NCI-H1417 treated with DMSO at 0.1 percent for 48 hours (cell line): ENCODE data around the gene MVB12B.

Source experiments
- DNase-seq: peaks from one replicate; lab custom pipeline; 2025; lab: John Stamatoyannopoulos, UW

The MVB12B gene

DNA sequence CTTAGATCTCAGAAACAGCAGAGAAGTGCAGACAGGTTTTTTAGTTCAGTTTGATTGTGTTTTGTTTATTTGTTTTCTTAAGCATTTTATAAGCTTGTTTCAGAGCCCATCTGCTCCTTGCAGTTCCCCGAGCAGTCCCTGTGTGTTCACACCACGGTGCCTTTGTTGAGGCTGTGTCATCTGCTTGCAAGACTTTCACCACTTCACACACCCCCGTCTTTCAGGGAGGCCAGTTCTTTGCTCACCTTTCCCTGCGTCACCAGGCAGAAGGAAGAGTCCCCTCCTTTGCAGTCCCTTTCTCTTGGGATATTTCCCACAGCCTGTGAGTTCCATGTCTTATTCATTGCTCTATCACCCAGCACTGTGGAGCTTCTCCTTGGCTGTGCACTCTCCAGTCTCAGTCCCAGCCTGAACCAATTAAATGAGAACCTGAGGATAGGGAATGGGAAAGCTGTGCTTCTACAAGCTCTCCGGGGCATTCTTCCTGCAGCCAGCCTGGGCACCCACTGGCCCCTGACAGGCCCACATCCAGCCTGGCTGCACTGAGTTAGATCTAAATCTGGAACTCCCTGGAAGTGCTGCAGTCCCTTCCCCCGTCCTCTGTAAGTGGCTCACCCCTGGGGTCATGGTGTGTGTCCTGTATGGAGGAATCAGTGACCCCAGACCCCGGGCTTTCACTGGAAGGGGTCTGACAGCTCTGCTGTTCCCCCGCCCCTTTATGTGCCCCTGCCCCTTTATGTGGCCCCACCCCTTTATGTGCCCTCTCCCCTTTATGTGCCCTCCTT is 5.5 kb downstream of the MVB12B start:
- DNase-seq: no peak

DNA sequence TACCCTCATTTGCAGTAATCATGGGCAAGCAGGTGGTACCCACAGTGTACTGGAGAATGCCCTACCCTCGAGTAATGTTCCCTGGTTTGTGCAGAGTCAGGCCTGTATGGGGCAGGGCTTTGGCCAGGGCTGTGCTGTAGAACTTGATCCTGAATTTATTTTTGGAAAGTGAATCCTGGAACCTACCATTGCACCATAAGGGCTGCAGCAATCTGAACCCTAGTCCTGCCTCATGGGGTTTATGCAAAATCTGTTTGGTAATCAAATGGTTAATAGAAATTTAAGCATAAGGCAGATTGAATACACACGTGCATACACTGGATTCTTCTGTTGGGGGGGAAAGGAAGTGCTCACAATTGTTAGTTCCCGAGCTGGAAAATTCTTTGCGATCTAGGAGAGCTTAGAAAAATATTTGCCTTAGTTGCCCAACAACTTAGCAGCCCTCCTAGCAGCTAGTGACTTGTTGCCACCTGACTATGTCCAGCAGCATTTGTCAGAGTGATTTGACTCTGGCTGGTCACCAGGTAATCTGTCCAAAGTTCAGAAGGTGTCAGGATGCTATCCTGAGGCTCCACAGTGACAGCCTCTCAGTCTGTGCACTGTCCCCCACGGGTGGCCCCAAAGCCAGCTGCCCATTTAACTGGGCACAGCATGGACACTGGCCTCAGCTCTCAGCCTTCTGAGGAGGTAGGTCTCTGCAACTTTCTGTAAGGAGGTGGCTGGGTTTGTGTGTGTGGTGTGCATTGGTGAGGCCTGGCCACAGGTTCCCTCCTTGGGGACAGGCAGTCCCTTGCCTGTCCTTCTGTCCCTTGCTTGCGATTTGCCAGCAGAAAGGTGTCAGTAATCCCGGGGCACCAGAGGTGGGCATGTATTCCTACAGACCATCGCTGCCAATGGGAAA is 8.3 kb downstream of the MVB12B start:
- no peak for DNase-seq

DNA sequence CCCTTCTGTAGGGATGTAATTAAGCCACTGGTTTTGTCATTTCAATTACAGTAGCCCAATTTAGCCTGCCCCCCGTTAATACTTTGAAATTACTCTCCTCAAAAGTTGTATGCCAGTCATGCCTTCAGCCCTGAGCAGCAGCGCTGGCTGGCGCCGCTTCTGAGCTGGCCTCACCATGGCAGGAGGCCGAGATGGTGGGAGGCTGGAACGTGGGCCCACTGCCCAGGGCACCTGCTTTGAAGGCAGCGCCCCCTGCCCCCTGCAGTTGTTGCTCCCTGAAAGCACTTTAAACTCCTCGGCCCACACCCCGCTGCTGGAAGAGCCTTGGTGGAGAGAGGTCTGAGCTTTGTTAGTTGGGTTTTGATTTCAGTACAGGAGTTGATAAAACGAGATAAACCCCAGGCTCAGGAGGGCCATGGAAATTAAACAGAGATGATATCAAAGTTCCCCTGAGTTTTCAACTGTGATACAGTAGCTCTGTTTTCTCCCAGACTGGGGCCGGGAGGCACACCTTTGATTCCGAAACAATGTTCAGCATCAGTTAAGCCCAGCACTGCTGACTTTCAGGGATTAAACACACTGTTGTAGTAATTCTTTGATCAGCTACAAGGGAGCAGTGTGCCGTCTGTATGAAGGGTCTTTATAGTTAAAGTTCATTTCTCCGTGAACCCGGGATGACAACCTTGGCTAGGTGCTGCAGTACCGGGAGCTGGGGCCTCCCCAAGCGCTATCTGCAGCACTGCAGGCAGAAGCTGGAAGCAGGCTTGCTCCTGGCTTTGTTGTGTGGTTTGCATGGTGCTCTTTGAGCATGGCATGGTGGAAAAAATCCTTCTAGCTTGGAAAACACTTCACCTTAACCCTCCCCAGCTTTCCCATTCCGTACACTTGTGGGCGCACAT is 9.5 kb downstream of the MVB12B start:
- DNase-seq: no peak

DNA sequence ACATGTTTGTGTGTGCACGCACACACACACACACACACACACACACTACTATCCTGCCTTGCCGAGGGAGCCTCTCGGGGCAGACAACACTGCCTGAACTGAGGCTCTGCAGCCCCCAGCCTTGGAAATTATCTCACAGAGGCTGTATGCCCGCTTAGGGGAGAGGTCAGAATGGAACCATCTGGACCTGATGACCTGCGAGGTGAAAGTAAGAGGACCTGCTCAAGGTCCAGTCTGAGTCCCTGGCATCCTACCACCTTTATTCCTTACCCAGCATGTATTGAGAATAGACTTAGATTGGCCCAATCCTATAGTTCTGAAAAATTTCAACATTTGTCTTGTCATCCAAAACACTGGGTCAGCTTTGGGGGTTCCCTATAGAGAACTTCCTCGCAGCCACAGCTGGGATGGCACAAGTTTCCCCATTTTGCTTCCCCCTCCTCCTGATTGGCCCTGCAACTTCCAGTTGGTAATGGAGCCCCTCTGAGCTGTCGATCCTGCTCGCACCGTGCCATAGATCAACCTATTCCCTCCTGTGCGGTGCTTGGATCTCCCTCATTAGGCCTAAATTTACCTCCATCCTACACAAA is 10.2 kb downstream of the MVB12B start:
- DNase-seq: no peak

DNA sequence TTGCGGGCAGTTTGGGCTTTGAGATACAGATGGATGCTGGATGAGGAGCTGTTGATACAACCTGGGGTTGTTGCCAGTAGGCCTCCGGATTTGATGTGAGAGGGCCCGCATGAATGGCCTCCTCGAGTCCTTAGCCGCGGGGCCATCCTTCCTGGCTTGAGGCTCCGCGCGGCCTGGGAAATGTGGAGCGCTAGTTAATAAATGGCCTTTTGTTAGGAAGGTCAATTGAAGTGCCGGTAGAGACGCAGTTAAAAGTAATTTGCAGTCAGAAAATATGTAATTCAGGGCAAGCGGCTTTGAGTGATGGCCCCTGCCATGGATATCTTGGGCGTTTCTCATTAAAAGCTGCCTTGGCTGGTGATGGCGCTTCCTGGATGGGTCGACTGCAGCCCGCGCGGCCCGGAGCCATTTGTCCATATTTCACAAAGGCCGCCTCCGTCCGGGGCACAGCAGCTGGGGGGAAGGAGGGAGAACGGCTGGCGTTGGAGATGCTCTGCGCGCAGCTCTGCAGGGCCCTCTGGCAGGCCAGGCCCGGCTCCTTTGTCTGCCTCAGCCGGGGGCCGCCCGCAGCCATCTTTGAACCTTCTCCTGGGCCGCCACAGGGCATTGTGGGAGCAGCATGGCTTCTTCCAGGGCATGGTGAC is 11.2 kb downstream of the MVB12B start:
- no peak for DNase-seq

DNA sequence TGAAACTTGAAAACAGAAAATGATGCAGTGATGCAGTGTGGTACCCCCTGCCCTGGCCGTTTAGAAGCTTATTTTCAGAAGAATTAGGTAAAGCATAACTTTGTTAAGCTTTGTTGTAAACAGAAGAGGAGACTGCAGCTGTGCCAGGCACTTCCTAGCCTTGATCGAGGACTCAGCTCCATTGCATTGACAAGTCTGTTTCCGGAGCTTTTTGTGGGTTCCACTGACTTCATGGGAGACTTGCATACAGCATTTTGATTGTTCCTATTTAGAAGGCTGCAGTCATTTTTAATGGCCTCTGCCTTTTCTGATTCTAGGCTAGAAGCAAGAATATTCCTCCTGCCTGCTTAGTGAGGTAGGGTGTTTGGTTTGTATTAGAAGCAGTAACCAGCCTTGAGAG is 12.3 kb downstream of the MVB12B start:
- no peak for DNase-seq

DNA sequence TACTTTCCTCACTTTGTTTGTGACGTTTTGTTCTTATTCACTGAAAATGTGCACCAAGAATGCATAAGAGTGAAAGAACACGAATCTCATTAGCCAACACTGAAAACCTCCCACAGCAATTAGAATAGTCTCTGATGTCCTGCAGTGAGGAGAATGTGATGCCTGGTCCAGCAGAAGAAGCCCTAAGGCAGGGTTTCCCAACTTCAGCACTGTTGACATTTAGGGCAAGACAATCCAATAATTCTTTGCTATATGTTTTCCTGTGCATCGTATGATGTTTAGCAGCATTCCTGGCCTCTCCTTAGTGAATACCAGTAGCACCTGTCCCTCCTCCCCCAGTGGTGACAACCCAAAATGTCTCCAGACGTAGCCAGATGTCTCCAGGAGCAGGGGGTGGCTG is 14.8 kb downstream of the MVB12B start:
- no peak for DNase-seq

DNA sequence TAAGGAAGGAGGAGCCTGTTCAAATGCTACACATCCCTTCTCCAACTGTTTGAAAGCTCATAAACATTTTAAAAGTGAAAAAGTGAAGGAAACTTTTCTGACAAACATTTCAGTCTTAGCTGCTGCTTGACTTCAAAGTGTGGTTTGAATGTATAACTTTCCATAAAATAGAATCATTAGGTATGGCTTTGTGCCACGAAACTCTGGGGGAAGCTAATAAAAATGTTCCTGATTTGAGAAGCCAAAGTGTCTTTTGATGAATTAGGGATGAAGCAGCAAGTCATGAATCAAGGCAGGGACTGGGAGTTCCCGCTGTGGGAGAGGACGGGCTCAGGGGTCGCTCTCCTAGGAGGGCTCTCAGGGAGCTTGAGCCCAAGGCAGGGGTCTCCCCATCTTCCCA is 15.3 kb downstream of the MVB12B start:
- DNase-seq: no peak

DNA sequence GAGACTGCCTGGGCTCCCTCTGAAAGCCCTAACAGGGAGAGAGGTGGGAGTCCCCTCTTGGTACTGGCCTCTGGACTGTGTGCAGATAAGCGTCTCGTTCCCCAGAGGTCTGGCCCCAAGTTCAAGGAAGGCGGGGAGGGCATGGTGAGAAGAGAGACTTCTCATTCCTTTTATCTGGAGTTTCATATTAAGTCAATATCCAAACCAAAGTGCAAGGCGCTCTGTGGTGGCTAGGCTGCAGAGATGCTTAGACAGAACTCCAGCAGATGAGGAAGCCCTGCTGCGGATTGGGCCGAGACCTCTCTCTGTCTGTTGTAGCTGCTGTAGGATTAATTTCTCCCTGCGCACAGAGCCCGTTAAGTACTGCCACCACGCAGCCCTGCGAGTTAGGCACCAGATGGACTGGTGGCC is 16.0 kb downstream of the MVB12B start:
- DNase-seq: no peak

DNA sequence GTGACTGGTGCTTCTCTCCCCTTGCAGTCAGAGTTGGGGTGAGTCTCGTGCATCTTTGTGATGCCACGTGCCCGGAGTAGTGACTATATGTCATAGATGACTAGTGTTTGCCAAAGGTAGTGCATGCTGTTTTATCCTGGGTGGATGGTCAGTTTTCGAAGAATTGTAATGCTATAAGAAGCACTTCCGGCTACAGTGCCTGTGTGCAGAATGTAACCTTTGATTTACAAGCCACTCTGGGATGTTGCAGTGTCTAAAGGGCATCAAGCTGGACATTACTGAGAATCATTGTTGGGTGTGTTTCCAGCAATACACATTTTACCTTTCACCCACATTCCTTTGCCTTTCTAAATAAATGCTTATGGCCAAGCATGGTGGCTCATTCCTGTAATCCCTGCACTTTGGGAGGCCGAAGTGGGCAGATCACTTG is 16.7 kb downstream of the MVB12B start:
- no peak for DNase-seq

DNA sequence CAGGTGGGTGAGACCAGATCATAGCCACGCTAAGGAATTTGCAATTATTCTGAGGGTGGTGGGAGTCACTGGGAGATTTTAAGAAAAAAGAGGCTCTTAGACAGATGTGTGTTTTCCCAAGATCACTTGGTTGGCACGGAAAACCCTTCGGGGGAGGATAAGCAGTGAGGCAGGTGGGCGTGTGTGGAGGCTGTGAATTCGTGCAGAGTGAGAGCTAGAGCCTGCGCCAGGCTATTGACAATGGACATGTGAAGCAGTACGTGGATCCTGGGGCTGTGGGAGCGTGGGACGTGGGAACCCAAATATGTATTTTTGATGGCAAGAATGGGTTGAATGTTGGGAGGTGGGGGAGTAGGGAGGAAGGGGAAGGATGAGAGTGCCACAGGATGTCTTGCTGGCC is 19.4 kb downstream of the MVB12B start:
- DNase-seq: no peak

DNA sequence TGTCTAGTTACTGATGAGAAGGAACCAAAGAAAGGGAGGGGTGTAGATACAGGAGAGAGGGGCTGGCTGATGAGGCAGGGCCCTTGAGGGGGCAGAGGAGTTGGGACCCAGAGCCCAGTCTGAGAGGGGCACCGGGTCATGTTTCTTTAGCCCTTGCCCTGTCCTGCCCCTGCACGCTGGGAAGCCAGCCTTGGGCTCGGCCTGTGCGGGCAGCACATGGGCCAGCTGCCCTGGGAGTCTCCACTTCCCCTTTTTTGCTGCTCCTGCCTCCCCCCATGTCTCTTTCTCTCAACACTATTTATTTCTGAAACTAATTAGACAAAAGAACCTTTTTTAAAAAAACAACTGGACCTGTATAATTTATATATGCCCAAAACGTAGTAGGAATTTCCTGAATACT is 20.5 kb downstream of the MVB12B start:
- DNase-seq: no peak

DNA sequence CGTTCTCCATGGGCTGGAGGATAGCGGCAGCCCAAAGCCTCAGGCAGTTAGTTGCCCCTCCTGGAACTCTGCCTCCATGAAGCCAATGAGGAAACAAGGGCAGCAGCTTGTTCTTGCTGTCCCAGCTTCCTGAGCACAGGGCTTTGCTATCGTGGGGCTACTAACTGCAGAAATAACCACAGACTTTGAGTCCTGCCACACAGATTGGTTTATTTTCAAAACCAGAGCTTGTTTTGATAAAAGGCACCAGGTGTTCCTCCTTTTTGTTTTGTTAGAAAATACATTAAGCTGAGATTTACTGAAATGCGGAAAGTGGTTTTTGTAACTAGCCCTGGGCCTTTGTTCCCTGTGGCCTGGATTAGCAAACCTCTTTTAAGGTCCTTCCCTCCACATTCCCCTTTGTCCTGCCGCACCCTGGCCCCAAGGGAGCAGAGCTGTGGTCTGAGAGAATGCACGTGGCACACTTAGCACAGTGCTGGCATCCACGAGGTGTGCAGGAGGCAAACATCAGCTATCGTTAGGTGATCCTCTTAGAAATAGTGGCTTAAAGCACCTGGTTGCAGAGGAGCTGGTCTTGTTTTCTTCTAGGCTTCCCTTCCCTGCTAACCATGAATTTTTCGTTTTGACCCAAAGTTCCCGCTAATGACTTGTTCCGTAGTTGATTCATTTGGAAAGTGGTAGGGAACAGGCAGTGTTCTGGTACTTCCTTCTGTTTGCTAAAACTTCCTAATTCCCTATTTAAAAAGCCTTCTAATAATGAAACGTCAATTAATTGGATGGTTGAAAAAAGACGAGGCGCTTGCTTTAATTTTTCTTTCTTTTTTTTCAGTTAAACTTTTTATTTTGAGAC is 21.5 kb downstream of the MVB12B start:
- no peak for DNase-seq

DNA sequence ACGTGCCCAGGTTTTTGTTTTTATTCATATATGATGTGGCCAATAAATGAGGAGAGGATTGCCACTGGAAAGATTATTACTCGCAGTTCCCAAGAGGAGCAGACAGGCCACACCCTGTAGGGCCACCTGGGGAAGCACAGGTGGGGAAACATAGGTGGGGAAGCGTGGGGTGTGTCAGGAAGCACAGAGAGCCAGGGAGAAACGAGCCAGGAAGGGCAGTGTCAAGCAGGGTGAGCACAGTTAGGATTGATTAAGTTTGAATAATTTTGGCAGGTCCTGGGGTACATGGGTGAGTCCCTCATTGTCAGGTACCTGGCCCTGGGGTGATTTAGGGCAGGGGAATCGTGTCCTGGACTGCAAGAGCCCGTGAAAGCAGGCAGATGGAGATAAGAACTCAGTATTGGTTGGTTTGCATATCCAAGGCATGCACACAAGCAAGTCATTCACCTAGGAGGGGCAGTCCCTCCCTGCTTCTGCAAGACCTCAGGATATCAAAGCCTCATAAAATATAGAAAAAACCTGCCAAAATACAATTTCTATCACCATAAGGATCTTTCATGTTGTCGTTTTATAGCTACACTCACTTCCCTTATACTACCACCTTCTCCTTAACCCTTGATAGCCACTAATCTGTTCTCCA is 22.4 kb downstream of the MVB12B start:
- DNase-seq: no peak

DNA sequence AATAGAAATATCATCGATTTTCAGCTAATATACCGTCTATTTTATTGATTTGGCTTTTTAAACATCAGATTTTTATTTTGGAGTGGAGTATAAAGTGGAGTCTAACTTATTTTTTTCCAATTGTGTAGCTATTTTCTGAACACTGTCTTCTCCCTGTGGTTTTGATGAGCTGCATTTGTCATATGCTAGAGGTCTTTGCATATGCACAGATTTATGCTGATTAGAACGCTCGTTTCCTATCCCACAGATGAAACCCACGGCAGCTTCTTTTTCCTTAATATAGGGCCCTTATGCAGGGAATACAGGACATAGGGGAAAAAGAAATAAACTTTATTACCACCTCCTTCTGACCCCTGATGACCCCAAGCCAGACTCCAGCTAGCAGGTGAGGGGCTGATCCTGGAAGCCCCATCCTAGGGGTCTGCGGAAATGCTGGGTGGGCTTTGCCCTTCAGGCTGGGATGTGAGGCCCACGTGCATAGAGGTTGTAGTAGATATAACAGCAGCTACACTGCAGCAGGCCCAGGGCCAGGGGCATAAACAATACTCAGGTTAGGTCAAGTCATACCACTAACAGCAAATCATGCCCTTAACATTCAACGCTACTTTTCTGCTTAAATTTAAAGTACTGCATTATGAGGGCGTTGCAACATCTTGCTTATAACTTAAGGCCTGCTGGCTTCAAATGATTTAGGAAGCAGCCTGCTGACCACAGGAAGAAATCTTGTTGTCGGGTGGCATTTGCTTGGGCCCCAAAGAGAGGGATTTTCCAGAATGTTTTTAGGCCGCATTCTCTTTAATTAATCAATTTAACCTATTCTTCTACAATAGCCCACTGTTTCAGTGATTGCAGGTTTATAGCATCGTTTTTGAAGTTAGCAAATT is 28.5 kb downstream of the MVB12B start:
- no peak for DNase-seq

DNA sequence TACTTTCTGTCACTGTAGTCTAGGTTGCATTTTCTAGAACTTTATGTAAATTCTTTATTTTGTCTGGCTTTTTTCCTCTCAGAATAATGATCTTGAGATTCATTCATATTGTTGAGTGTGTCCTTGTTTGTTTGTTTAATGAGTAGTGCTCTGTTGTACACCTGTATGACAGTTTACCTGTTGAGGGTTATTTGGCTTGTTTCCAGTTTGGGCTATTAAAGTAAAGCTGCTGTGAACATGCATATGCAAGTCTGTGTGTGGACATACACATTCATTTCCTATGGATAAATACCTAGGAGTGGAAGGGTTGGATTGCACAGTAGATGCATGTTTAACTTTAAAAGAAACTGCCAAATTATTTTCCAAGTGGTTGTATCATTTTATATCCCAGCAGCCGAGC is 30.4 kb downstream of the MVB12B start:
- no peak for DNase-seq

DNA sequence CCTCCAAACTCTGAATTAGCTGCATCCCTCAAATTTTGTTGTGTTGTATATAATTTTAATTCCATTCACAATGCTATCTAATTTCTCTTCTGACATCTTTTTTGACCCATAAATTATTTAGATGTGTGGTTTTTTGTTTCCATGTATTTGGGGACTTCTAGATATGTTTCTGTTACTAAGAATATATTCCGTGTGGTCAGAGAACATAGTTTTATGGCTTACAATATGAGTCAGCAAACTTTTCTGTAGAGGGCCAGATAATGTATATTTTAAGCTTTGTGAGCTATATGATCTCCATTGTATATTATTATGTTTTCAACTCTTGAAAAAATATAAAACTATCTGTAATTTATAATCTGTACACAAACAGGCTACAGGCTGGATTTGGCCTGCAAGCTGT is 33.4 kb downstream of the MVB12B start:
- DNase-seq: no peak

DNA sequence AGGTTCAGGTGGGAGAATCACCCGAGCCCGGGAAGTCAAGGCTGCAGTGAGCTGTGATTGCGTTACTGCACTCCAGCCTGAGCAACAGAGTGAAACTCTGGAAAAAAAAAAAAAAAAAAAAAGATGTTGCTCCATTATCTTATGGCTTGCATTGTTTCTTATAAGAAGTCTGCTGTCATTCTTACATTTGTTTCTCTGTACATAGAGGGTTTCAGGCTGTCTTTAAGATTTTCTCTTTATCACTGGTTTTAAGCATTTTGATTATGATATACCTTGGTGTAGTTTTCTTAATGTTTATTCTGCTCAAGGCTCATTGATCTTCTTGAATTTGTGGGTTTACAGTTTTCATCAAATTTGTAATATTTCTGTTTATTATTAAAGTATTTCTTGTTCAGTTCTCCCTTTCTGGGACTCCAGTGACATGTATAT is 35.2 kb downstream of the MVB12B start:
- no peak for DNase-seq

DNA sequence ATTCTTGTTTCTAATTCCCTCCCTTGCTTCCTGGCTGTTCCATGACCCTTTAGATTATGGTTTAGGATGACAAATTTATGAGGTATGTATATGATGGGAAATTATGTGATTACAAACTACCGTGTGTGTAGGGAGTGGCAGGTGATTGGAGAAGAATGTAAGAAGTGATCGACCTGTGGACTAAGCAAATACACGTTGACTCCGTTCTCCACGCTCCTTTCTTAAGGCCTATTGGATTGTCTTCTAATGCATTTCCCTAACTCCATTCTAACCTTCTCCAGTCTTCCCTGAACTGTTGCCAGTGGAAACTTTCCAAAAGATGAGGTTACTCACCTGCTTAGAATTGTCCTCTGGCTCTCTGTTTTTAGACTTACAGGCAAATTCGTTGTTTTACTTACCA is 36.6 kb downstream of the MVB12B start:
- DNase-seq: no peak
